ENCODE data around the gene TSTD2. TPM values are rescaled to one million over a fixed set of nuclear protein-coding genes. Genes with fewer than 3 reads are reported as not detected.

The TSTD2 gene
- total RNA-seq, 4 donors from 2014 or later = 13.8 to 21.9 (median 19.4) TPM

GRCh38 chr9:97666907-97667686 lies 33.9 kb upstream of the TSTD2 start:
- DNase-seq (ENCODE audit: low spot score) (no peak), ATAC-seq (ENCODE audit: low FRiP score) (no peak)
- TF ChIP-seq, protein P1, sequence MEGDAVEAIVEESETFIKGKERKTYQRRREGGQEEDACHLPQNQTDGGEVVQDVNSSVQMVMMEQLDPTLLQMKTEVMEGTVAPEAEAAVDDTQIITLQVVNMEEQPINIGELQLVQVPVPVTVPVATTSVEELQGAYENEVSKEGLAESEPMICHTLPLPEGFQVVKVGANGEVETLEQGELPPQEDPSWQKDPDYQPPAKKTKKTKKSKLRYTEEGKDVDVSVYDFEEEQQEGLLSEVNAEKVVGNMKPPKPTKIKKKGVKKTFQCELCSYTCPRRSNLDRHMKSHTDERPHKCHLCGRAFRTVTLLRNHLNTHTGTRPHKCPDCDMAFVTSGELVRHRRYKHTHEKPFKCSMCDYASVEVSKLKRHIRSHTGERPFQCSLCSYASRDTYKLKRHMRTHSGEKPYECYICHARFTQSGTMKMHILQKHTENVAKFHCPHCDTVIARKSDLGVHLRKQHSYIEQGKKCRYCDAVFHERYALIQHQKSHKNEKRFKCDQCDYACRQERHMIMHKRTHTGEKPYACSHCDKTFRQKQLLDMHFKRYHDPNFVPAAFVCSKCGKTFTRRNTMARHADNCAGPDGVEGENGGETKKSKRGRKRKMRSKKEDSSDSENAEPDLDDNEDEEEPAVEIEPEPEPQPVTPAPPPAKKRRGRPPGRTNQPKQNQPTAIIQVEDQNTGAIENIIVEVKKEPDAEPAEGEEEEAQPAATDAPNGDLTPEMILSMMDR (IDR thresholded peaks at IDR 0.05) = no peak

- TF ChIP-seq, protein P1 (IDR thresholded peaks at IDR 0.05) = no peak
- ATAC-seq (ENCODE audit: low FRiP score) (no peak), DNase-seq (ENCODE audit: low spot score) (no peak)
Observed at GRCh38 chr9:97665742-97666141, 32.6 kb upstream of the TSTD2 start.

- TF ChIP-seq, protein P1 (IDR thresholded peaks at IDR 0.05) = no peak
- DNase-seq (ENCODE audit: low spot score) (no peak), ATAC-seq (ENCODE audit: low FRiP score) (no peak)
Observed at GRCh38 chr9:97660847-97661246, 27.7 kb upstream of the TSTD2 start.

DNA sequence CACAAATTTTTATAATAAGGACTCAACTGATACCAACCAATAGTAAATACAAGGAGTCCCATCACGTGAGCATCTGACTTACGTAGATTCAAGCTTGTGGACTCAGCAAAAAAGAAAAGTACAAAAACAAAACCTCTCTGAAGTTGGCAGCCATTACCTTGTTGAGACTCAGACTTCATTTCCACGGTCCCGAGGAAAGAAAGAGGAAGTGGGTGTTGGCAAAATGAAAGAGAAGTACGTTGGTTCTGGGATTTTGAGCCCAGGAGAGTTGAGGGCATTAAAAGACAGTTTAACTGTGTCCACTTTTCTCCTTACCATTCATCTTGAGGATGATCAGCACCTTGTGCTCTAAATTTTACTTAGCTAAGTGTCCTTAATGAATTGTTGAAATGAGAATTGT lies 27.2 kb upstream of the TSTD2 start:
- TF ChIP-seq, protein P1 (IDR thresholded peaks at IDR 0.05) = no peak
- no peak for DNase-seq (ENCODE audit: low spot score)
- no peak for ATAC-seq (ENCODE audit: low FRiP score)

DNA sequence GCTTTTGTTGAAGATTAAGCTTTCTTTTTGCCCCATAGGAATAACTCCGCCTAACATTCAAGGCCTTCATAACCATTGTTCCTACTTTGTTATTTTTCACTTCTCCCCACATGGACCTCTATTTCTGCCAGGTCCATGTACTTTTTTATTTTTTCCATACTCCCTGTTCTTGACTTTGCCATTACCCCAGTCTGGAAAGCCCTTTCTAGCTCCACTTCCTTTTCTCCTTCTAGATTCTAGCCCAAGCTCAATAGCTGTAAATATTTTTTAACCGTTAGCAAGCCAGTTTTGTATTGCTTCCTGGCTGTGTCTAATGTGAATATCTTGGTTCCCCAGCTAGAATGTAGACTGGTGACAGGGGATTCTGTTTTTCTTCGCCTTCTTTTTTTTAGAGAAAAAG lies 26.6 kb upstream of the TSTD2 start:
- DNase-seq (ENCODE audit: low spot score) (no peak), ATAC-seq (ENCODE audit: low FRiP score) (no peak)
- TF ChIP-seq, protein P1 (IDR thresholded peaks at IDR 0.05) = no peak

- DNase-seq (ENCODE audit: low spot score) = no peak
- no peak for ATAC-seq (ENCODE audit: low FRiP score)
- TF ChIP-seq, protein P1 (IDR thresholded peaks at IDR 0.05) = no peak
Observed at GRCh38 chr9:97658707-97659106, 25.5 kb upstream of the TSTD2 start.

- DNase-seq (ENCODE audit: low spot score) (no peak), ATAC-seq (ENCODE audit: low FRiP score) (no peak)
- TF ChIP-seq, protein P1 (IDR thresholded peaks at IDR 0.05) = no peak
Observed at GRCh38 chr9:97651646-97652045, 18.5 kb upstream of the TSTD2 start.

All from omental fat pad (tissue), 4 donors.